Keratinocyte (primary cell): ENCODE results near the gene NLGN1. TPM values are rescaled to one million over a fixed set of nuclear protein-coding genes. Genes with fewer than 3 reads are reported as not detected.

Source experiments
- DNase-seq: peaks from one replicate; pipeline ENCODE4 v3.0.0-alpha.2; 2011; ENCODE audit warnings: low read depth, missing footprints, low spot score
- FAIRE-seq: peaks from 2 replicates; lab custom pipeline; 2011; peaks lifted over from hg19 to GRCh38; lab: Jason Lieb, UNC
- H2AFZ ChIP-seq: 2 replicates; pipeline ENCODE4 v1.6.0; 2012; ENCODE audit warnings: low read length, control low read depth, inconsistent platforms; ENCODE audit not compliant: control insufficient read depth
- H3K27ac ChIP-seq: 2 replicates; pipeline ENCODE4 v1.5.1; 2011; ENCODE audit warnings: low read length; ENCODE audit not compliant: control insufficient read depth, insufficient read depth
- H3K27me3 ChIP-seq: 3 replicates; pipeline ENCODE4 v1.6.0; 2011; ENCODE audit warnings: low read length; ENCODE audit not compliant: control insufficient read depth, insufficient read depth; ENCODE audit errors: extremely low read depth
- H3K36me3 ChIP-seq, 2 experiments: 2 replicates in 1 of 2; 3 replicates in 1 of 2; pipeline ENCODE4 v1.5.1; 2011; ENCODE audit warnings: low read length in 2 of 2, mild to moderate bottlenecking in 1 of 2; ENCODE audit not compliant: control insufficient read depth in 2 of 2, insufficient read depth in 2 of 2; ENCODE audit errors: extremely low read depth in 1 of 2
- H3K4me1 ChIP-seq: 3 replicates; pipeline ENCODE4 v1.5.1; 2011; ENCODE audit warnings: low read length; ENCODE audit not compliant: control insufficient read depth, insufficient read depth; ENCODE audit errors: extremely low read depth
- H3K4me2 ChIP-seq: 3 replicates; pipeline ENCODE4 v1.6.0; 2011; ENCODE audit warnings: low read depth, low read length; ENCODE audit not compliant: control insufficient read depth, insufficient read depth; ENCODE audit errors: extremely low read depth
- H3K4me3 ChIP-seq, 3 experiments: fragments of 200-600 bp in 1 of 3; sonication (generic) in 1 of 3; 2 replicates in 2 of 3; 3 replicates in 1 of 3; pipeline ENCODE4 v1.5.1; 2011 to 2016; ENCODE audit warnings: low read length in 3 of 3, mild to moderate bottlenecking in 3 of 3, control low read depth in 2 of 3, inconsistent platforms in 1 of 3, low read depth in 1 of 3, mixed read lengths in 1 of 3, mixed run types in 1 of 3, moderate library complexity in 1 of 3; ENCODE audit not compliant: control insufficient read depth in 2 of 3, insufficient read depth in 2 of 3; ENCODE audit errors: extremely low read depth in 1 of 3
- H3K79me2 ChIP-seq: 2 replicates; pipeline ENCODE4 v1.6.0; 2012; ENCODE audit warnings: low read length; ENCODE audit not compliant: control insufficient read depth, insufficient read depth
- H3K9ac ChIP-seq: 3 replicates; pipeline ENCODE4 v1.6.0; 2011; ENCODE audit warnings: low read length; ENCODE audit not compliant: control insufficient read depth, insufficient read depth; ENCODE audit errors: extremely low read depth
- H3K9me1 ChIP-seq: 3 replicates; pipeline ENCODE4 v1.6.0; 2011; ENCODE audit warnings: low read length; ENCODE audit not compliant: control insufficient read depth, insufficient read depth; ENCODE audit errors: extremely low read depth
- H3K9me3 ChIP-seq: 2 replicates; pipeline ENCODE4 v1.5.1; 2012; ENCODE audit warnings: low read depth, low read length; ENCODE audit not compliant: control insufficient read depth
- H4K20me1 ChIP-seq: 3 replicates; pipeline ENCODE4 v1.6.0; 2011; ENCODE audit warnings: low read length; ENCODE audit not compliant: control insufficient read depth, insufficient read depth; ENCODE audit errors: extremely low read depth
- EZH2 ChIP-seq: IDR thresholded peaks from one replicate; pipeline ENCODE4 v1.6.1; 2012; ENCODE audit warnings: inconsistent platforms, mild to moderate bottlenecking, low read length, moderate library complexity
- dilution Hi-C: fragments of 300-500 bp; cut with MboI; formaldehyde crosslinking; loops from one replicate; pipeline ENCODE4 v1.7.0; 2020; ENCODE audit warnings: low sequenced_read_pairs; ENCODE audit not compliant: extremely low pct_ligation_motif_present
- polyA plus RNA-seq, 5 experiments: library from polyadenylated mRNA; depleted of rRNA in 3 of 5; stranded (reverse) in 3 of 5; stranded (forward) in 1 of 5; unstranded in 1 of 5; fragments of >200 nt; gene quantifications; 1 replicate in 1 of 5; 2 replicates in 3 of 5; 3 replicates in 1 of 5; pipeline versions ENCODE4 v1.2.1 to v1.2.3, GENCODE V29; 2011 to 2012; ENCODE audit warnings: missing spikeins in 2 of 5, low read depth in 1 of 5, low replicate concordance in 1 of 5
- TF ChIP-seq, protein P1 (sequence below), 3 experiments: IDR thresholded peaks in 1 of 3; conservative IDR thresholded peaks in 1 of 3; optimal IDR thresholded peaks in 1 of 3; 2 replicates in 2 of 3; 3 replicates in 1 of 3; pipeline versions ENCODE3 to v1.5.1; 2011; ENCODE audit warnings: low read length in 3 of 3, mild to moderate bottlenecking in 3 of 3, moderate library complexity in 2 of 3, control low read depth in 1 of 3, inconsistent platforms in 1 of 3; ENCODE audit not compliant: insufficient read depth in 2 of 3; ENCODE audit errors: extremely low read depth in 1 of 3

Gene NLGN1
- polyA plus RNA-seq, 1 donor (not counting 4 experiments of a cell fraction or from before 2014, with no cell fraction given), result not detected

DNA sequence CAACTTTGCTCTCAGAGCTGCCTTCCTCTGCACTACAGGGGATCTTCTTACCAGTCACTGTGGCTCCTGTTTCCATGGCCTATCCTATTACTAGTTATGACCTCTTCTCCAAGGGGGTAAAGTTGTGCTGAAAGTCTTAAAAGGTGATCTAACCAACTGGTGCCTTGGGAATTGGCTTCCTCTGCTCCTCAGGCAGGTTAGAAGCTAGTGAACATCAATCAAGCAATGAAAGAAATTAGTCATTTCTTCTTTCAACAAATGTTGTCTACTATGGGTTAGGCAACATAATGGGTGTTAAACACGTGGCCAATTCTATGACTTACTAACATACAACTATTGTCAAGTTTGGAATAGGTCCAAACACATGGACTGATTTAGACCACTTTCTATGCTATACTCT lies 890.2 kb downstream of the NLGN1 start:
- Histone ChIP-seq H3K4me3 (no peak overlapping the region), H4K20me1 (no peaks in the 10 kb centered on the region), H3K27me3 (no peaks in the 10 kb centered on the region), H3K4me1 (no peaks in the 10 kb centered on the region), H3K27ac (no peak overlapping the region), H3K9ac (no peak overlapping the region), H2AFZ (no peak overlapping the region), H3K4me2 (no peak overlapping the region), H3K9me3 (no peaks in the 10 kb centered on the region), H3K36me3 (no peaks in the 10 kb centered on the region), H3K79me2 (no peaks in the 10 kb centered on the region), H3K9me1 (no peaks in the 10 kb centered on the region)
- dilution Hi-C loops, result no loop called here
- TF ChIP-seq, protein P1, sequence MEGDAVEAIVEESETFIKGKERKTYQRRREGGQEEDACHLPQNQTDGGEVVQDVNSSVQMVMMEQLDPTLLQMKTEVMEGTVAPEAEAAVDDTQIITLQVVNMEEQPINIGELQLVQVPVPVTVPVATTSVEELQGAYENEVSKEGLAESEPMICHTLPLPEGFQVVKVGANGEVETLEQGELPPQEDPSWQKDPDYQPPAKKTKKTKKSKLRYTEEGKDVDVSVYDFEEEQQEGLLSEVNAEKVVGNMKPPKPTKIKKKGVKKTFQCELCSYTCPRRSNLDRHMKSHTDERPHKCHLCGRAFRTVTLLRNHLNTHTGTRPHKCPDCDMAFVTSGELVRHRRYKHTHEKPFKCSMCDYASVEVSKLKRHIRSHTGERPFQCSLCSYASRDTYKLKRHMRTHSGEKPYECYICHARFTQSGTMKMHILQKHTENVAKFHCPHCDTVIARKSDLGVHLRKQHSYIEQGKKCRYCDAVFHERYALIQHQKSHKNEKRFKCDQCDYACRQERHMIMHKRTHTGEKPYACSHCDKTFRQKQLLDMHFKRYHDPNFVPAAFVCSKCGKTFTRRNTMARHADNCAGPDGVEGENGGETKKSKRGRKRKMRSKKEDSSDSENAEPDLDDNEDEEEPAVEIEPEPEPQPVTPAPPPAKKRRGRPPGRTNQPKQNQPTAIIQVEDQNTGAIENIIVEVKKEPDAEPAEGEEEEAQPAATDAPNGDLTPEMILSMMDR (optimal IDR thresholded peaks at IDR 0.05 in 1 of 3, IDR thresholded peaks at IDR 0.05 in 1 of 3, conservative IDR thresholded peaks at IDR 0.05 in 1 of 3; ENCODE audit: extremely low read depth in 1 of 3, insufficient read depth in 2 of 3, low read length in 3 of 3), result no peak
- TF ChIP-seq EZH2, result no peak
- no peak for FAIRE-seq
- no peak for DNase-seq

DNA sequence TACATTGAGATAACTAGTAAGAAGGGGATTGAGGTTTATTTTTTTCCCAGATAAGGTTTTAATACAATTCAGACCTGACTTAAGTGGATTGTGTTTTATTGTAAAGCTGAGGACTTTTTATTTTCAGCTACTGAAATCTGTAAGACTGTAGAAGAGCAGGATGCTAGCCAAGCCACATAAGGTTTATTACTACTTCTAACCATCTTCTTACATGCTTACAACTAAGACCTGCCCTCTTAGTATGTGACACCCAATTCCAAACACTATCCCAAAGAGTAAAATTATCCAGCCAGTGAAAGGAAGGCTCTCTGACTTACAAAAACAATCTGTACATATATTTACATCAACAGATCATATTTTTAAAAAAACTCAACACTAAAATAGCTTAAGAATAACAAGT lies 897.1 kb downstream of the NLGN1 start:
- DNase-seq, result no peak
- Histone ChIP-seq H3K9me1 (no peaks in the 10 kb centered on the region), H3K79me2 (no peaks in the 10 kb centered on the region)

More for the DNA sequence above, 897.1 kb downstream of the NLGN1 start:
- no peak overlapping the region for H3K4me2 ChIP-seq
- no peaks in the 10 kb centered on the region for H3K27me3 ChIP-seq
- H3K9ac ChIP-seq, result no peak overlapping the region
- TF ChIP-seq, protein P1 (optimal IDR thresholded peaks at IDR 0.05 in 1 of 3, IDR thresholded peaks at IDR 0.05 in 1 of 3, conservative IDR thresholded peaks at IDR 0.05 in 1 of 3; ENCODE audit: extremely low read depth in 1 of 3, insufficient read depth in 2 of 3, low read length in 3 of 3), result no peak
- no peak for TF ChIP-seq EZH2
- dilution Hi-C loops, result no loop called here
- H2AFZ ChIP-seq, result no peak overlapping the region
- no peaks in the 10 kb centered on the region for H4K20me1 ChIP-seq
- no peaks in the 10 kb centered on the region for H3K36me3 ChIP-seq
- no peak overlapping the region for H3K4me3 ChIP-seq
- no peaks in the 10 kb centered on the region for H3K9me3 ChIP-seq
- H3K27ac ChIP-seq, result no peak overlapping the region
- no peak for FAIRE-seq
- no peaks in the 10 kb centered on the region for H3K4me1 ChIP-seq
